NCI-H128 (cell line): ENCODE data around the gene RELT.
"Not testable (repeated sequence)": the region's sequence is repeated elsewhere in the genome, so short reads cannot be mapped to it uniquely, and the experiment has no call there.

Source experiments
- DNase-seq: peaks from one replicate; lab custom pipeline; 2025; ENCODE audit not compliant: unreplicated experiment; lab: John Stamatoyannopoulos, UW

The RELT gene

GRCh38 chr11:73428227-73428626 is 52.0 kb downstream of the RELT start:
- no peak for DNase-seq

GRCh38 chr11:73428699-73429098 is 52.5 kb downstream of the RELT start:
- DNase-seq: no peak

DNA sequence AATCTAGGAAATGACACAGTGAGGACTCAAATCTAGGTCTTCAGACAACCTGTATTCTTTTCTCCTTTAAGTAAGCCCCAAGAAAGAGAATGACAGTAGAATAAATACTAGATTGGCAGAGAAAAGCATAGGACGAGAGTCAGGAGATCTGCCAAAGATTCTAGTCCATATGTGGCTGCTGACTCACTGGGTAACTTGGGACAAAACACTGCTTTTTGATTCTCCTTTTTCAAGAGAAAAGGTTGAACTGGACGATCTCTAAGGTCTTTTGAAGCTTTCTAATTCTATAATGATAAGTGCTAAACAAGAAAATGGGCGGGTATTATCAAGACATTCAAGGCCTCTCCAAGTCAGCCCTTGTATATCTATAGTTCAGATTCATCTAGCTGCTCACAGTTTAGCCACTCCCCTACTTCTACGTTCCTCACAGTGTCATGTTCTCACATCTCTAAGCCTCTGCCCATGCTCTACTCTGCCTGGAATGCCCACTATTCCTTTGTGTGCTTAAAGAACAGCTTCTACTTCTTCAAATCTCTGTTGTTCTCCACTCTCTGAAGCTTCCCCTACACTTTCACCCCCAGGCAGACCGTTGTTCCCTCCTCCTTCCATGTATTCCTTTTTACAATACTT is 53.0 kb downstream of the RELT start:
- DNase-seq: no peak

DNA sequence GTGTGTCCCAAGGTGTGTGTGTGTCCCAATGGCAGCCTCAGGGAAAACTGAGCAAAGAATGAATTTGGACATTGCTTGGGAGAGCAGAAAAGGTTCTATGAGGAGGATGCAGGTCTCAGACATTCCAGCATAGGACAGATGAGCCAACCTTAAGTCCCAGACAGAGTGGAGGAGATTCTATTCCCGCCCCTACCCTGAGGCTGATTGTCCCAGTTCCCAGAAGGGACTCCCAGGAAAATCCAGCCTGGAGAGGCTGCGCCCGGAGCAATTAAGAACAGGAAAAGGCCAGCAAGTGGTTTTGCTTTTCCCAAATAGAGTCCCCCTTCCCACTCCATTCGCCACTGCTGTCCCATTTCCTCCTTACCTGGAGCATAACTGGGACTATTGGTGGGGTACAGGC is 54.1 kb downstream of the RELT start:
- no peak for DNase-seq

- no peak for DNase-seq
Observed at GRCh38 chr11:73431396-73431795, 55.2 kb downstream of the RELT start.

- not testable (repeated sequence) for DNase-seq
Observed at GRCh38 chr11:73436859-73437258, 60.7 kb downstream of the RELT start.

- DNase-seq: no peak
Observed at GRCh38 chr11:73439002-73439843, 63.0 kb downstream of the RELT start.

GRCh38 chr11:73445980-73446379 is 69.8 kb downstream of the RELT start:
- no peak for DNase-seq

GRCh38 chr11:73446766-73447165 is 70.6 kb downstream of the RELT start:
- no peak for DNase-seq
